HCT116 (cell line): ENCODE results near the gene ABCC8. TPM values are rescaled to one million over a fixed set of nuclear protein-coding genes. Genes with fewer than 3 reads are reported as not detected.

ENCODE experiments used
- ATAC-seq: fragments of 200-7000 bp; cut with Tn5 transposase; 2 replicates; pipeline ENCODE4 v1.9.1; 2020; ENCODE audit warnings: mild to moderate bottlenecking, moderate library complexity
- BruUV-seq: library from RNA; stranded (reverse); fragments of 400-500 nt; replicated peaks from 2 replicates; lab custom pipeline; 2021; lab: Mats Ljungman, UMichigan
- CTCF ChIA-PET: fragments of 300-600 bp; sonication (Branson Sonifier 250); formaldehyde crosslinking; loops from one replicate; lab custom pipeline; 2021; ENCODE audit warnings: antibody characterized with exemption; lab: Charles Lee
- POLR2A ChIA-PET: fragments of 300-600, 350-600 bp; sonication (Branson Sonifier 250); formaldehyde crosslinking; loops from one replicate; lab custom pipeline; 2021; ENCODE audit warnings: antibody characterized with exemption; lab: Charles Lee
- RAD21 ChIA-PET, 2 experiments: fragments of 300-600 bp; sonication (Branson Sonifier 250); formaldehyde crosslinking; loops; one replicate each; lab custom pipeline; 2023; ENCODE audit warnings: low total read pairs in 2 of 2; ENCODE audit not compliant: uncharacterized antibody in 2 of 2, unreplicated experiment in 2 of 2, low non-redundant PET in 1 of 2; lab: Charles Lee
- DNase-seq: peaks from one replicate; pipeline ENCODE4 v3.0.0-alpha.2; 2010; ENCODE audit warnings: low read depth, low spot score
- H2AFZ ChIP-seq: fragments of 200-600 bp; shearing (Covaris generic), sonication (generic); 2 replicates; pipeline ENCODE4 v1.6.1; 2017; ENCODE audit warnings: low read depth, mixed run types, mixed read lengths, antibody characterized with exemption, low read length; ENCODE audit not compliant: poor library complexity, severe bottlenecking
- H3K27ac ChIP-seq: 2 replicates; pipeline ENCODE4 v1.5.1; 2012; ENCODE audit warnings: low read depth, low read length
- H3K27me3 ChIP-seq: fragments of 200-600 bp; sonication (generic); 2 replicates; pipeline ENCODE4 v1.6.1; 2016; ENCODE audit warnings: mixed run types, low read length, mixed read lengths; ENCODE audit not compliant: insufficient read depth
- H3K36me3 ChIP-seq, 2 experiments: fragments of 200-500 bp in 1 of 2; fragments of 200-600 bp in 1 of 2; sonication (Bioruptor generic) in 1 of 2; sonication (generic) in 1 of 2; 2 replicates each; pipeline versions ENCODE4 v1.5.1 to v1.6.1; 2014 to 2016; ENCODE audit warnings: low read length in 2 of 2, inconsistent platforms in 1 of 2, mixed read lengths in 1 of 2, mixed run types in 1 of 2; ENCODE audit not compliant: insufficient read depth in 2 of 2, control insufficient read depth in 1 of 2
- H3K4me1 ChIP-seq, 2 experiments: fragments of 200-600 bp in 1 of 2; sonication (generic) in 1 of 2; 2 replicates each; pipeline versions ENCODE4 v1.5.1 to v1.6.1; 2012 to 2017; ENCODE audit warnings: low read length in 2 of 2, inconsistent platforms in 1 of 2, mild to moderate bottlenecking in 1 of 2, mixed read lengths in 1 of 2, mixed run types in 1 of 2, moderate library complexity in 1 of 2; ENCODE audit not compliant: insufficient read depth in 2 of 2, control insufficient read depth in 1 of 2
- H3K4me2 ChIP-seq: fragments of 200-600 bp; sonication (generic); 2 replicates; pipeline ENCODE4 v1.6.1; 2017; ENCODE audit warnings: mixed run types, low read length, mixed read lengths
- H3K4me3 ChIP-seq, 2 experiments: fragments of 200-600 bp in 1 of 2; sonication (generic) in 1 of 2; replicated peaks in 1 of 2; 2 replicates each; pipeline ENCODE4 v1.5.1; 2011 to 2016; ENCODE audit warnings: low read length in 2 of 2, control low read depth in 1 of 2, low read depth in 1 of 2, mild to moderate bottlenecking in 1 of 2, mixed read lengths in 1 of 2, mixed run types in 1 of 2
- H3K79me2 ChIP-seq: fragments of 200-600 bp; sonication (generic); 2 replicates; pipeline ENCODE4 v1.6.1; 2017; ENCODE audit warnings: mild to moderate bottlenecking, mixed run types, low read length, moderate library complexity, mixed read lengths; ENCODE audit not compliant: insufficient read depth
- H3K9ac ChIP-seq: fragments of 200-600 bp; sonication (generic); 2 replicates; pipeline ENCODE4 v1.6.1; 2016; ENCODE audit warnings: low read length, mixed read lengths
- H3K9me2 ChIP-seq: fragments of 200-600 bp; sonication (generic), shearing (Covaris generic); 2 replicates; pipeline ENCODE4 v1.6.1; 2017; ENCODE audit warnings: mixed run types, mild to moderate bottlenecking, moderate library complexity; ENCODE audit not compliant: insufficient read depth
- H3K9me3 ChIP-seq, 2 experiments: fragments of 200-500 bp in 1 of 2; fragments of 200-600 bp in 1 of 2; sonication (Bioruptor generic) in 1 of 2; sonication (generic) in 1 of 2; 2 replicates each; pipeline ENCODE4 v1.6.1; 2014 to 2017; ENCODE audit warnings: low read length in 2 of 2, mixed read lengths in 2 of 2, inconsistent platforms in 1 of 2, low read depth in 1 of 2, mild to moderate bottlenecking in 1 of 2, mixed run types in 1 of 2, moderate library complexity in 1 of 2; ENCODE audit not compliant: control insufficient read depth in 1 of 2, insufficient read depth in 1 of 2
- H4K20me1 ChIP-seq: fragments of 200-600 bp; sonication (generic), shearing (Covaris generic); 2 replicates; pipeline ENCODE4 v1.6.1; 2017; ENCODE audit warnings: mixed run types, mild to moderate bottlenecking, moderate library complexity; ENCODE audit not compliant: insufficient read depth
- ATF3 ChIP-seq: IDR thresholded peaks from 2 replicates; pipeline ENCODE4 v1.6.1; 2012
- CEBPB ChIP-seq: IDR thresholded peaks from 2 replicates; pipeline ENCODE4 v1.6.1; 2012; ENCODE audit warnings: low read depth
- CTCF ChIP-seq, 3 experiments: fragments of 200-600 bp in 1 of 3; sonication (generic) in 1 of 3; IDR thresholded peaks in 2 of 3; conservative IDR thresholded peaks in 1 of 3; 2 replicates each; pipeline ENCODE4 v1.5.1; 2012 to 2017; ENCODE audit warnings: low read depth in 2 of 3, low read length in 2 of 3, antibody characterized with exemption in 1 of 3, borderline replicate concordance in 1 of 3, control low read depth in 1 of 3, mild to moderate bottlenecking in 1 of 3, mixed read lengths in 1 of 3, mixed run types in 1 of 3, moderate library complexity in 1 of 3; ENCODE audit not compliant: insufficient read depth in 1 of 3
- EGR1 ChIP-seq: IDR thresholded peaks from 2 replicates; pipeline ENCODE4 v1.6.1; 2012; ENCODE audit warnings: low read depth
- EZH2 ChIP-seq: fragments of 200-600 bp; sonication (generic); IDR thresholded peaks from 2 replicates; pipeline ENCODE4 v1.6.1; 2017; ENCODE audit warnings: antibody characterized with exemption, mixed run types
- EZH2phosphoT487 ChIP-seq: fragments of 200-600 bp; IDR thresholded peaks from 2 replicates; pipeline ENCODE4 v1.6.1; 2018; ENCODE audit warnings: antibody characterized with exemption, borderline replicate concordance
- FOSL1 ChIP-seq: IDR thresholded peaks from 2 replicates; pipeline ENCODE4 v1.6.1; 2012; ENCODE audit warnings: low read depth
- JUND ChIP-seq: IDR thresholded peaks from 2 replicates; pipeline ENCODE4 v1.6.1; 2012
- MAX ChIP-seq: IDR thresholded peaks from 2 replicates; pipeline ENCODE4 v1.6.1; 2012
- POLR2A ChIP-seq: IDR thresholded peaks from 2 replicates; pipeline ENCODE4 v1.7.0; 2011; ENCODE audit warnings: borderline replicate concordance; ENCODE audit not compliant: insufficient read depth, insufficient read length; ENCODE audit errors: extremely low read depth
- SIN3A ChIP-seq: IDR thresholded peaks from 2 replicates; pipeline ENCODE4 v1.6.1; 2012; ENCODE audit warnings: low read depth
- TCF7L2 ChIP-seq: IDR thresholded peaks from 2 replicates; pipeline ENCODE4 v1.7.0; 2011; ENCODE audit warnings: borderline replicate concordance, inconsistent platforms; ENCODE audit not compliant: insufficient read depth, insufficient read length; ENCODE audit errors: extremely low read depth
- YY1 ChIP-seq: IDR thresholded peaks from 2 replicates; pipeline ENCODE4 v1.6.1; 2011; ENCODE audit warnings: low read length, low read depth, moderate library complexity, mild to moderate bottlenecking; ENCODE audit not compliant: insufficient replicate concordance; ENCODE audit errors: extremely low read depth
- ZNF274 ChIP-seq: fragments of 200-500 bp; sonication (Bioruptor generic); IDR thresholded peaks from 2 replicates; pipeline ENCODE4 v1.6.1; 2014; ENCODE audit warnings: mild to moderate bottlenecking, low read depth, low read length, inconsistent platforms
- intact Hi-C: fragments of 100-400 bp; cut with micrococcal nuclease; formaldehyde crosslinking; loops from 2 replicates; pipeline ENCODE4 v1.10.0; 2022
- total RNA-seq: library from RNA; stranded (reverse); gene quantifications from one replicate; pipeline ENCODE4 v1.2.1, GENCODE V29; 2021; ENCODE audit not compliant: unreplicated experiment
- TF ChIP-seq, protein P1 (sequence below): IDR thresholded peaks from 2 replicates; pipeline ENCODE4 v1.6.1; 2012; ENCODE audit warnings: low read depth

ABCC8 gene
- total RNA-seq, 1 experiment from 2014 or later: 0.39 TPM

GRCh38 chr11:17403980-17404759 lies 72.5 kb downstream of the ABCC8 start (continued):
- no peak for TF ChIP-seq YY1

- H4K20me1 ChIP-seq: no peaks in the 10 kb centered on the region
- ChIA-PET POLR2A (no interaction called here), CTCF (interaction anchor here (0.8 kb wide), 1 partner anchor 103 kb away, joined by 3 read pairs; no protein-coding TSS in a partner anchor), RAD21 (no interaction called here)
- no peaks in the 10 kb centered on the region for H3K9me3 ChIP-seq
- H3K36me3 ChIP-seq: no peaks in the 10 kb centered on the region
- no peak overlapping the region for H2AFZ ChIP-seq
- H3K4me1 ChIP-seq: peaks cover 3 to 19% of the 10 kb centered on the region in 2 experiments; a peak in 3 of 4 replicates
- no peak for DNase-seq
- no peak for TF ChIP-seq ZNF274
- no peak for TF ChIP-seq CTCF (IDR thresholded peaks at IDR 0.05 in 2 of 3, conservative IDR thresholded peaks at IDR 0.05 in 1 of 3; ENCODE audit: borderline replicate concordance in 1 of 3, insufficient read depth in 1 of 3, low read depth in 2 of 3, low read length in 2 of 3)
- no peak for TF ChIP-seq CEBPB
- no peak for TF ChIP-seq MAX
- no peak for TF ChIP-seq TCF7L2
- TF ChIP-seq JUND: no peak
- no peak for TF ChIP-seq EGR1
- TF ChIP-seq ATF3: no peak
- TF ChIP-seq, protein P1, sequence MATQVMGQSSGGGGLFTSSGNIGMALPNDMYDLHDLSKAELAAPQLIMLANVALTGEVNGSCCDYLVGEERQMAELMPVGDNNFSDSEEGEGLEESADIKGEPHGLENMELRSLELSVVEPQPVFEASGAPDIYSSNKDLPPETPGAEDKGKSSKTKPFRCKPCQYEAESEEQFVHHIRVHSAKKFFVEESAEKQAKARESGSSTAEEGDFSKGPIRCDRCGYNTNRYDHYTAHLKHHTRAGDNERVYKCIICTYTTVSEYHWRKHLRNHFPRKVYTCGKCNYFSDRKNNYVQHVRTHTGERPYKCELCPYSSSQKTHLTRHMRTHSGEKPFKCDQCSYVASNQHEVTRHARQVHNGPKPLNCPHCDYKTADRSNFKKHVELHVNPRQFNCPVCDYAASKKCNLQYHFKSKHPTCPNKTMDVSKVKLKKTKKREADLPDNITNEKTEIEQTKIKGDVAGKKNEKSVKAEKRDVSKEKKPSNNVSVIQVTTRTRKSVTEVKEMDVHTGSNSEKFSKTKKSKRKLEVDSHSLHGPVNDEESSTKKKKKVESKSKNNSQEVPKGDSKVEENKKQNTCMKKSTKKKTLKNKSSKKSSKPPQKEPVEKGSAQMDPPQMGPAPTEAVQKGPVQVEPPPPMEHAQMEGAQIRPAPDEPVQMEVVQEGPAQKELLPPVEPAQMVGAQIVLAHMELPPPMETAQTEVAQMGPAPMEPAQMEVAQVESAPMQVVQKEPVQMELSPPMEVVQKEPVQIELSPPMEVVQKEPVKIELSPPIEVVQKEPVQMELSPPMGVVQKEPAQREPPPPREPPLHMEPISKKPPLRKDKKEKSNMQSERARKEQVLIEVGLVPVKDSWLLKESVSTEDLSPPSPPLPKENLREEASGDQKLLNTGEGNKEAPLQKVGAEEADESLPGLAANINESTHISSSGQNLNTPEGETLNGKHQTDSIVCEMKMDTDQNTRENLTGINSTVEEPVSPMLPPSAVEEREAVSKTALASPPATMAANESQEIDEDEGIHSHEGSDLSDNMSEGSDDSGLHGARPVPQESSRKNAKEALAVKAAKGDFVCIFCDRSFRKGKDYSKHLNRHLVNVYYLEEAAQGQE: no peak
- TF ChIP-seq EZH2phosphoT487: no peak
- TF ChIP-seq FOSL1: no peak
- no peak for TF ChIP-seq EZH2
- no peak for TF ChIP-seq POLR2A
- no peak for TF ChIP-seq SIN3A
- intact Hi-C loops: no loop called here
- BruUV-seq: no TSS peak
- H3K4me3 ChIP-seq: no peak overlapping the region
- H3K9me2 ChIP-seq: no peaks in the 10 kb centered on the region
- no peak for ATAC-seq
- no peaks in the 10 kb centered on the region for H3K79me2 ChIP-seq
- no peak overlapping the region for H3K4me2 ChIP-seq
- no peak overlapping the region for H3K9ac ChIP-seq
- no peaks in the 10 kb centered on the region for H3K27me3 ChIP-seq
- no peak overlapping the region for H3K27ac ChIP-seq
These were observed 74.2 kb downstream of the ABCC8 start for GRCh38 chr11:17402486-17402885.
